H9 (cell line): ENCODE data around the gene QSER1. TPM values are rescaled to one million over a fixed set of nuclear protein-coding genes. Genes with fewer than 3 reads are reported as not detected.
A peak's percentile ranks its signal among the peaks of the same experiment; 100 is the strongest.

Experiments used
- DNase-seq: peaks from one replicate; pipeline ENCODE4 v3.0.0-alpha.2; 2017
- H2AFZ ChIP-seq: one replicate; pipeline ENCODE4 v1.6.1; 2013; ENCODE audit warnings: mild to moderate bottlenecking, low read length, control low read depth, moderate library complexity
- H2AK5ac ChIP-seq: 2 replicates; pipeline ENCODE4 v1.6.1; 2013; ENCODE audit warnings: low read length, control low read depth, mixed read lengths; ENCODE audit not compliant: insufficient read length
- H2BK120ac ChIP-seq: one replicate; pipeline ENCODE4 v1.6.1; 2013; ENCODE audit warnings: low read depth, mild to moderate bottlenecking, low read length, control low read depth, inconsistent platforms; ENCODE audit not compliant: poor library complexity, severe bottlenecking
- H2BK12ac ChIP-seq: 2 replicates; pipeline ENCODE4 v1.6.1; 2013; ENCODE audit warnings: low read length, control low read depth, mixed read lengths, low read depth; ENCODE audit not compliant: insufficient read length
- H2BK15ac ChIP-seq: 2 replicates; pipeline ENCODE4 v1.6.1; 2013; ENCODE audit warnings: low read depth, low read length, control low read depth
- H2BK20ac ChIP-seq: one replicate; pipeline ENCODE4 v1.6.1; 2013; ENCODE audit warnings: low read depth, mild to moderate bottlenecking, low read length, control low read depth, inconsistent platforms; ENCODE audit not compliant: poor library complexity, severe bottlenecking
- H2BK5ac ChIP-seq: 2 replicates; pipeline ENCODE4 v1.6.1; 2013; ENCODE audit warnings: low read length, control low read depth, mixed read lengths; ENCODE audit not compliant: insufficient read length
- H3K14ac ChIP-seq: 2 replicates; pipeline ENCODE4 v1.6.1; 2013; ENCODE audit warnings: low read length, control low read depth; ENCODE audit not compliant: insufficient read depth
- H3K18ac ChIP-seq: 2 replicates; pipeline ENCODE4 v1.6.1; 2013; ENCODE audit warnings: low read depth, mild to moderate bottlenecking, mixed read lengths, low read length, control low read depth; ENCODE audit not compliant: insufficient read length
- H3K23ac ChIP-seq: 2 replicates; pipeline ENCODE4 v1.6.1; 2013; ENCODE audit warnings: low read length, control low read depth, mixed read lengths, low read depth; ENCODE audit not compliant: insufficient read length
- H3K23me2 ChIP-seq: 2 replicates; pipeline ENCODE4 v1.6.1; 2013; ENCODE audit warnings: low read depth, mild to moderate bottlenecking, mixed read lengths, low read length, control low read depth; ENCODE audit not compliant: insufficient read length, poor library complexity, severe bottlenecking
- H3K27ac ChIP-seq: 2 replicates; pipeline ENCODE4 v1.5.1; 2013; ENCODE audit warnings: low read length, control low read depth, mixed read lengths, low read depth; ENCODE audit not compliant: insufficient read length
- H3K27me3 ChIP-seq: 2 replicates; pipeline ENCODE4 v1.6.1; 2013; ENCODE audit warnings: low read length, control low read depth, inconsistent platforms; ENCODE audit not compliant: insufficient read depth
- H3K4ac ChIP-seq: 2 replicates; pipeline ENCODE4 v1.6.1; 2013; ENCODE audit warnings: low read depth, mild to moderate bottlenecking, control low read depth, inconsistent platforms, low read length, moderate library complexity
- H3K4me1 ChIP-seq: 2 replicates; pipeline ENCODE4 v1.6.1; 2013; ENCODE audit warnings: low read length, control low read depth, inconsistent platforms; ENCODE audit not compliant: insufficient read depth
- H3K4me2 ChIP-seq: 2 replicates; pipeline ENCODE4 v1.6.1; 2013; ENCODE audit warnings: low read length, control low read depth, mixed read lengths; ENCODE audit not compliant: insufficient read length, insufficient read depth
- H3K56ac ChIP-seq: 2 replicates; pipeline ENCODE4 v1.6.1; 2013; ENCODE audit warnings: low read depth, mild to moderate bottlenecking, mixed read lengths, low read length, control low read depth; ENCODE audit not compliant: insufficient read length
- H3K79me1 ChIP-seq: 2 replicates; pipeline ENCODE4 v1.6.1; 2013; ENCODE audit warnings: low read depth, mild to moderate bottlenecking, moderate library complexity, low read length, control low read depth, inconsistent platforms; ENCODE audit not compliant: insufficient read depth, poor library complexity, severe bottlenecking
- H3K79me2 ChIP-seq: 2 replicates; pipeline ENCODE4 v1.6.1; 2013; ENCODE audit warnings: low read length, control low read depth, inconsistent platforms; ENCODE audit not compliant: insufficient read depth
- H3K9ac ChIP-seq: 2 replicates; pipeline ENCODE4 v1.6.1; 2013; ENCODE audit warnings: low read length, control low read depth, mixed read lengths; ENCODE audit not compliant: insufficient read length; ENCODE audit errors: extremely low read depth
- H3K9me3 ChIP-seq: one replicate; pipeline ENCODE4 v1.6.1; 2013; ENCODE audit warnings: low read depth, low read length, inconsistent platforms; ENCODE audit not compliant: control insufficient read depth
- H3T11ph ChIP-seq: one replicate; pipeline ENCODE4 v1.6.1; 2013; ENCODE audit warnings: mild to moderate bottlenecking, low read length, control low read depth, inconsistent platforms
- H4K20me1 ChIP-seq: one replicate; pipeline ENCODE4 v1.6.1; 2013; ENCODE audit not compliant: control insufficient read depth, insufficient read length, insufficient read depth
- H4K5ac ChIP-seq: 2 replicates; pipeline ENCODE4 v1.6.1; 2013; ENCODE audit warnings: low read depth, mild to moderate bottlenecking, mixed read lengths, low read length, control low read depth; ENCODE audit not compliant: insufficient read length
- H4K8ac ChIP-seq: replicated peaks from 2 replicates; pipeline ENCODE4 v1.6.1; 2013; ENCODE audit warnings: low read length, control low read depth, mixed read lengths, low read depth; ENCODE audit not compliant: insufficient read length
- H4K91ac ChIP-seq: 2 replicates; pipeline ENCODE4 v1.6.1; 2013; ENCODE audit warnings: low read depth, mild to moderate bottlenecking, moderate library complexity, mixed read lengths, low read length, control low read depth; ENCODE audit not compliant: insufficient read length
- H3K27ac Mint-ChIP-seq, 3 experiments: 2 replicates in 2 of 3; 3 replicates in 1 of 3; pipeline ENCODE4 v1.8.0; 2020 to 2021; ENCODE audit warnings: mixed read lengths in 3 of 3, mild to moderate bottlenecking in 1 of 3, moderate library complexity in 1 of 3
- H3K27me3 Mint-ChIP-seq: 2 replicates; pipeline ENCODE4 v1.8.0; 2021; ENCODE audit warnings: low read depth, mild to moderate bottlenecking, moderate library complexity, mixed read lengths
- H3K36me3 Mint-ChIP-seq, 3 experiments: 2 replicates in 2 of 3; 3 replicates in 1 of 3; pipeline ENCODE4 v1.8.0; 2020 to 2021; ENCODE audit warnings: low read depth in 3 of 3, mixed read lengths in 3 of 3; ENCODE audit not compliant: insufficient read depth in 1 of 3
- H3K4me1 Mint-ChIP-seq, 2 experiments: 2 replicates each; pipeline ENCODE4 v1.8.0; 2020; ENCODE audit warnings: mixed read lengths in 2 of 2
- H3K4me3 Mint-ChIP-seq, 2 experiments: 2 replicates in 1 of 2; 3 replicates in 1 of 2; pipeline ENCODE4 v1.8.0; 2020 to 2021; ENCODE audit warnings: mild to moderate bottlenecking in 2 of 2, mixed read lengths in 2 of 2, moderate library complexity in 1 of 2
- H3K9me3 Mint-ChIP-seq, 2 experiments: 2 replicates in 1 of 2; 3 replicates in 1 of 2; pipeline ENCODE4 v1.8.0; 2020; ENCODE audit warnings: mild to moderate bottlenecking in 2 of 2, mixed read lengths in 2 of 2, moderate library complexity in 1 of 2
- CTCF ChIP-seq: fragments of 200-600 bp; sonication (generic); conservative IDR thresholded peaks from 3 replicates; pipeline ENCODE4 v1.8.0; 2021; ENCODE audit warnings: antibody characterized with exemption, mild to moderate bottlenecking
- WGBS: extraction: QIAGEN DNeasy Blood & Tissue Kit; methylation state at CpG from one replicate; pipeline ENCODE4 v1.1.7; 2013; ENCODE audit warnings: missing lambda C conversion rate, low lambda C conversion rate, mixed read lengths; ENCODE audit not compliant: insufficient read length; ENCODE audit errors: extremely low coverage; 5-methylcytosine and 5-hydroxymethylcytosine counted together
- total RNA-seq: library from RNA; stranded (reverse); gene quantifications from 2 replicates; pipeline ENCODE4 v1.2.1, GENCODE V29; 2021

Gene QSER1
- total RNA-seq, 1 experiment from 2014 or later = 139 TPM

GRCh38 chr11:32916994-32917393 is 24.4 kb downstream of the QSER1 start:
- Histone ChIP-seq H3K18ac (no peak overlapping the region), H3K4me1 (peaks cover 3% of the 10 kb centered on the region), H3K4me2 (no peak overlapping the region), H2BK20ac (no peak overlapping the region), H3K4ac (no peak overlapping the region), H3T11ph (no peak overlapping the region), H4K20me1 (no peaks in the 10 kb centered on the region), H3K9me3 (no peaks in the 10 kb centered on the region), H3K56ac (no peak overlapping the region), H3K14ac (no peak overlapping the region), H3K9ac (no peak overlapping the region), H3K79me2 (peaks cover 55% of the 10 kb centered on the region; the same call in 1 of the 2 replicates), H2BK5ac (no peak overlapping the region), H3K27ac (no peak overlapping the region), H4K8ac (no peak overlapping the region), H3K27me3 (no peaks in the 10 kb centered on the region), H3K23me2 (no peaks in the 10 kb centered on the region), H2AK5ac (no peak overlapping the region), H4K91ac (no peak overlapping the region), H3K79me1 (peaks cover 8% of the 10 kb centered on the region), H4K5ac (no peak overlapping the region), H2BK120ac (no peak overlapping the region), H3K23ac (no peak overlapping the region), H2AFZ (no peak overlapping the region), H2BK12ac (no peak overlapping the region), H2BK15ac (no peak overlapping the region)
- Mint-ChIP-seq H3K27ac (peak overlapping the region in 1 of 3 experiments; percentile 25; a peak in 2 of 7 replicates), H3K27me3 (no peaks in the 10 kb centered on the region), H3K36me3 (peaks cover 0 to 26% (median 21%) of the 10 kb centered on the region in 3 experiments; a peak in 6 of 7 replicates), H3K4me3 (no peak overlapping the region), H3K4me1 (peaks cover 18 to 27% of the 10 kb centered on the region in 2 experiments), H3K9me3 (no peaks in the 10 kb centered on the region)
- no peak for TF ChIP-seq CTCF
- DNase-seq = no peak
- WGBS = no CpG with 5 or more reads among the region's 8 CpGs
